Fibroblast of mammary gland (primary cell): ENCODE data around the gene SLC9A8.

Source experiments
- DNase-seq: peaks from one replicate; pipeline ENCODE4 v3.0.0-alpha.2; 2010; ENCODE audit warnings: low read depth
- H3K4me3 ChIP-seq: 2 replicates; pipeline ENCODE4 v1.5.1; 2011; ENCODE audit warnings: low read depth, mild to moderate bottlenecking, low read length, moderate library complexity; ENCODE audit not compliant: control insufficient read depth
- TF ChIP-seq, protein P1 (sequence below): conservative IDR thresholded peaks from 2 replicates; pipeline ENCODE4 v1.5.1; 2011; ENCODE audit warnings: low read depth, low read length, inconsistent platforms; ENCODE audit not compliant: control insufficient read depth, insufficient read depth

The SLC9A8 gene

DNA sequence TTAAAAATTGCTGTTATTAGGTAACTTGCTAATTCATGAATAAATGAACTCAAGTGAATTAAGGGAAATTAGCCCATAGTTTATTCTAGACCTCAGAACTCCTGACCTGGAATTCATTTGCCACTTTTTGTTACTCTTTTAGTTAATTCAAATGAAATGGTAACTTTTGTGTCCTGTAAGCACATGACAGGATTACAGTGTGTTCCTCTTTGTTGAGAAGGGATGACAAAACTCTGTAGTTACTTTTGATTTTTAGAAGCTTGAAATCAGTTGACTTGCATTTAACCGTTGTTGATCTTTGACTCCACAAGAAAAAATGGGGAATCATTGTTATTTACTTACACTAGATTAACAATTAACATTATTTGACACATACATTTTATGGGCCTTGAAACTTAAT is 6.2 kb downstream of the SLC9A8 start:
- TF ChIP-seq, protein P1, sequence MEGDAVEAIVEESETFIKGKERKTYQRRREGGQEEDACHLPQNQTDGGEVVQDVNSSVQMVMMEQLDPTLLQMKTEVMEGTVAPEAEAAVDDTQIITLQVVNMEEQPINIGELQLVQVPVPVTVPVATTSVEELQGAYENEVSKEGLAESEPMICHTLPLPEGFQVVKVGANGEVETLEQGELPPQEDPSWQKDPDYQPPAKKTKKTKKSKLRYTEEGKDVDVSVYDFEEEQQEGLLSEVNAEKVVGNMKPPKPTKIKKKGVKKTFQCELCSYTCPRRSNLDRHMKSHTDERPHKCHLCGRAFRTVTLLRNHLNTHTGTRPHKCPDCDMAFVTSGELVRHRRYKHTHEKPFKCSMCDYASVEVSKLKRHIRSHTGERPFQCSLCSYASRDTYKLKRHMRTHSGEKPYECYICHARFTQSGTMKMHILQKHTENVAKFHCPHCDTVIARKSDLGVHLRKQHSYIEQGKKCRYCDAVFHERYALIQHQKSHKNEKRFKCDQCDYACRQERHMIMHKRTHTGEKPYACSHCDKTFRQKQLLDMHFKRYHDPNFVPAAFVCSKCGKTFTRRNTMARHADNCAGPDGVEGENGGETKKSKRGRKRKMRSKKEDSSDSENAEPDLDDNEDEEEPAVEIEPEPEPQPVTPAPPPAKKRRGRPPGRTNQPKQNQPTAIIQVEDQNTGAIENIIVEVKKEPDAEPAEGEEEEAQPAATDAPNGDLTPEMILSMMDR, result no peak
- DNase-seq, result no peak
- no peak overlapping the region for H3K4me3 ChIP-seq

DNA sequence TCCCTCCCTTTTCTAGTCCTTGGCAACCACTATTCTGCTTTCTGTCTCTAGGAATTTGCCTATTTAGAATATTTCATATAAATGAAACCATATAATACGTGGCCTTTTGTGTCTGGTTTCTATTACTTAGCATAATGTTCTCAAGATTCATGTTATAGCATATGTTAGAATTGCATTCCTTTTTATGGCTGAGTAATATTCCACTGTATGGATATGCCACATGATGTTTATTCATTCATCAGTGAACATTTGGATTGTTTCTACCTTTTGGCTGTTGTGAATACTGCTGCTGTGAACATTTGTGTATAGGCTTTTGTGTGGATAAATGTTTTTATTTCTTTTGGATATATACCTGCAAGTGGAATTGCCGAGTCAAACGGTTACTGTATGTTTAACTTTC is 7.1 kb downstream of the SLC9A8 start:
- no peak for DNase-seq
- H3K4me3 ChIP-seq, result no peak overlapping the region
- TF ChIP-seq, protein P1, result no peak

DNA sequence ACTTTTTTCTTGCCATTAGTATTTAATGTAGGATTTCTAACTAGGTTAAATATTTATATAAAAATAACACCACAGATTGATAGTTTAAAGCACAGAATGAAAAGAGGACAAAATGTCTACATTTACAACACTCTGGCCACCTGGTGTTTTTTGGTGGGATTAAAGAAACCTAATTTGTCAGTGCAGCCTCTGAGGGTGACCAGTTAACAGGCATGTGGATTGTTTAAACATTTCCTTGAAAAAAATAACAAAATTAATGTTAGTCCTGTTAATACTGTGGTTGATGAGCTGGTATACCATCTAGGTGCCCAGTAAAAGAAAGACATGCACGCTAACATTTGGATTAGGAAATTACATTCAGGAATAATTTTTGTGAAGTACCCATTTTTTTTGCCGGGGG is 8.8 kb downstream of the SLC9A8 start:
- TF ChIP-seq, protein P1, result peak; percentile 4
- H3K4me3 ChIP-seq, result no peak overlapping the region
- no peak for DNase-seq

DNA sequence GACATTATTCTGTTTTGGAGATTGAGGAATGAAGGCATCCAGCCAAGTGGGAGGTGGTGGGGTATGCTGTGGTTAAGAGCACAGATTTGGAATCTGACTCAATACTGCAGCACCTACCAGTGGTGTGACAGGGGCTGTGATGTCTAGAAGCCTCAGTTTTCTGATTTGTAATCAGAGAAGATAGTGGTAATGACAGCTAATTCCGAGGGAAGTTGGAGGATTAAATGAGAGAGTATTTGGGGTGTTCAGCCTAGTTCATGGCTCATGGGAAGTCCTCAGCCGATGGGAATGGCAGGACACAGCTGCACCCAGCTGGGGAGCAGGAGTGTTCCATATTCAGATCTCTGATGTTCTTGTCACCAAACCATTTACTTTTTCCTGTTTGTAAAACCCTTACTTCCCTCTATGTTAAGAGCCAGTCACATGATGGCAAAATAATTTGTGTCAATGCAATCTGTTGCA is 9.3 kb downstream of the SLC9A8 start:
- TF ChIP-seq, protein P1, result peak; percentile 34
- peak; percentile 53 for DNase-seq
- no peak overlapping the region for H3K4me3 ChIP-seq

DNA sequence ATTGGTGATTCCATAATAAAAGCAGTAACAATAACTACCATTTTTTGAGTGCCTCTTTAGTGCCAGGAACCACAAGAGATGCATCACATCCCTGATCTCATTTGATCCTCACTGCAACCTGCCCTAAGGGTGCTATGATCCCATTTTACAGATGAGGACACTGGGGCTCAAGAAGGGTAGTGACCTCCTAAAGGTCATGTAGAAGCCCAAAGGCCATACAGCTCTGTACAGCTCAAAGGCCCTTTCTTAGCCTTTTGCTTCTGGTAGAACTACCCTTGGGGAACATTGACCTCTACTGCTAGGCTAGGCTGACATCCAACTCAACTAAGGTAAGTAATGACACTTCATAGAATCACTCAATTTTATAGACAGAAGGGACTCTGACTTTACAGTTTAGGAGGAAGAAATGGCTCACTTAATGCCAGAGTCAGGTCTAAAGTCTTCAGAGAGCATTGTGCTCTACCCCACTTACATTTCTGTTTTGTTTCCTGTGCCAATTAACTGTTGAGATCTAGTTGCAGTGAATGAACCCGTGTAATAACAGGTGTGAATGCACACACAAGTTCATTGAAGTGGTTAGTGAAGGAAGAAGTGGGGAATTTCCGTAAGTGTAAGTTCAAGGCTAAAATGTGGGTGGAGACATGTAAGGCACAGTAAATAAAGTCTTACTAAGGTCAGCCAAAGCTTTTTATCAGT is 10.7 kb downstream of the SLC9A8 start:
- DNase-seq, result no peak
- TF ChIP-seq, protein P1, result no peak
- no peak overlapping the region for H3K4me3 ChIP-seq

DNA sequence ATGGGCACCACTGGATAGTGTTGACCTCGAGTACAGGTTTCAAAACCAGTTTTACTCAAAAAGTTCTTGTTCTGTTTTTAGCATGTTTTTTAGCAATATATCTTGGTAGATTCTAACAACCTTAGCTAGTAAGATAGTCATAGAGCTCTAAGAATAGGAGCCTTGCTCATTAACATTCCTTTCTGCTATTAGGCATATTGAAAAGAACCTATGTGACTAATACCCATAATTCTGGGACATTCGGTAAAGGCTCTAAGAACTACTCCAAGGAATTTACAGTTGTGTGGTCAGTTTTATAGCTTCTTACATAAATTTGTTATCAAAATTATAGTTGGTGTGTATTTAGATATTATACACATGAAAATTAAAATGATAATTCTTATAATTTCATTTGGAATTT is 11.6 kb downstream of the SLC9A8 start:
- no peak overlapping the region for H3K4me3 ChIP-seq
- TF ChIP-seq, protein P1, result no peak
- DNase-seq, result no peak
